ENCODE results near the gene MBLAC1. TPM values are rescaled to one million over a fixed set of nuclear protein-coding genes. Genes with fewer than 3 reads are reported as not detected.

MBLAC1 gene, protein sequence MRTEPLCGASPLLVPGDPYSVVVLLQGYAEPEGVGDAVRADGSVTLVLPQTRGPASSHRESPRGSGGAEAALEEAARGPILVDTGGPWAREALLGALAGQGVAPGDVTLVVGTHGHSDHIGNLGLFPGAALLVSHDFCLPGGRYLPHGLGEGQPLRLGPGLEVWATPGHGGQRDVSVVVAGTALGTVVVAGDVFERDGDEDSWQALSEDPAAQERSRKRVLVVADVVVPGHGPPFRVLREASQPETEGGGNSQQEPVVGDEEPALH
- 3.1 and 5.6 TPM in 2 replicates for total RNA-seq (2013; cell fraction: nucleolus; rRNA removed)
- total RNA-seq (2014; rRNA removed), result 2.7 and 3.2 TPM in 2 replicates
- 0.64 and 0.94 TPM in 2 replicates for total RNA-seq (2014; rRNA removed; fragmentation: Illumina TruSeq; extraction: Trizol)
- total RNA-seq (2021), result 1.8 and 2.7 TPM in 2 replicates
- polyA plus RNA-seq (2011; ENCODE audit: low read depth), result 0.41 TPM
- 0.35 and 0.65 TPM in 2 replicates for polyA plus RNA-seq (2011; rRNA removed)
- polyA plus RNA-seq (2011; cell fraction: cytosol; rRNA removed), result 0.79 and 1.2 TPM in 2 replicates
- 1.5 and 1.6 TPM in 2 replicates for polyA plus RNA-seq (2011; cell fraction: nucleus; rRNA removed)
- 1.1 and 1.6 TPM in 2 replicates for polyA plus RNA-seq (2012)
- 0.24 and 0.38 TPM in 2 replicates for polyA plus RNA-seq (2014; fragmentation: Illumina TruSeq; extraction: Trizol)
- under 1 TPM in 1 of 2 experiments, not detected in 1; 0.24 TPM for polyA plus RNA-seq (2014; fragmentation: Nextera tagmentation; extraction: Ambion mirVana)
- polyA plus RNA-seq (2014; rRNA removed), result 2.3 and 3.1 TPM in 2 replicates
- 1 to 10 TPM; 2.4 TPM for polyA plus RNA-seq (2016; fragmentation: Nextera tagmentation; extraction: Ambion mirVana)
- polyA minus RNA-seq (2011; rRNA and poly(A)+ RNA removed), result 0.51 and 0.62 TPM in 2 replicates
- polyA minus RNA-seq (2011; cell fraction: cytosol; rRNA and poly(A)+ RNA removed), result 1.0 and 1.2 TPM in 2 replicates
- polyA minus RNA-seq (2011; cell fraction: nucleus; rRNA and poly(A)+ RNA removed), result 1.2 and 1.6 TPM in 2 replicates
- percentile 51 among the genes with signal in this experiment for Bru-seq, nascent RNA
- BruChase-seq, experiment 1, labeled RNA remaining after a 6-hour chase, result percentile 45 among the genes with signal in this experiment
- percentile 50 among the genes with signal in this experiment for BruChase-seq, experiment 2, labeled RNA remaining after a 2-hour chase
- long read RNA-seq, experiment 1, result 0 reads
- long read RNA-seq, experiment 2, result 0 reads

- WGBS (ENCODE audit: insufficient coverage, insufficient replicate concordance, low lambda C conversion rate, missing lambda C conversion rate), result under 1% methylated on average over 74 of the region's 85 CpGs
- CTCF ChIA-PET, result interaction anchor here (0.7 to 7.9 kb wide), 7 partner anchors 11 to 218 kb away, joined by 3 to 107 read pairs (median 6); partner anchors contain the start of gene PVRIG
- POLR2A ChIA-PET, result interaction anchor here (0.5 to 2.3 kb wide), 6 partner anchors 26 to 302 kb away, joined by 3 to 18 read pairs (median 4); partner anchors contain the start of genes AP4M1, COPS6, MCM7 and MEPCE
- Histone ChIP-seq H3K4me3 (peak within 1 kb of the TSS; percentile 75), H2AFZ (ENCODE audit: control insufficient read depth, low read depth, low read length) (peak within 1 kb of the TSS; percentile 98), H3K27ac (ENCODE audit: control insufficient read depth, insufficient read depth) (peak within 1 kb of the TSS; percentile 99), H3K9ac (ENCODE audit: control insufficient read depth, insufficient read depth, low read length) (peak within 1 kb of the TSS; percentile 87), H4K20me1 (ENCODE audit: control insufficient read depth, insufficient read depth) (no peaks in the 10 kb centered on the region), H3K79me2 (ENCODE audit: control insufficient read depth, insufficient read depth, low read length) (peaks cover 13% of the 10 kb centered on the region), H3K27me3 (replicated peaks in 1 of 2; ENCODE audit: control insufficient read depth in 2 of 2, insufficient read depth in 2 of 2, low read length in 1 of 2) (no peaks in the 10 kb centered on the region), H3K4me2 (ENCODE audit: control insufficient read depth, insufficient read depth) (peak within 1 kb of the TSS; percentile 81), H3K9me3 (replicated peaks; ENCODE audit: control insufficient read depth, insufficient read depth, low read length) (no peaks in the 10 kb centered on the region), H3K4me1 (ENCODE audit: control insufficient read depth, insufficient read depth, low read length) (peaks cover 17% of the 10 kb centered on the region), H3K36me3 (ENCODE audit: control insufficient read depth in 2 of 2, insufficient read depth in 2 of 2, low read length in 1 of 2) (no peaks in the 10 kb centered on the region; a peak in 1 of 4 replicates)
- intact Hi-C loops (cut with micrococcal nuclease; ENCODE audit: unreplicated experiment), result loop anchor here (1.0 to 5.0 kb wide), 4 partner anchors 26 to 150 kb away; partner anchors contain the start of genes AP4M1, AZGP1 and MCM7
- no TSS peak for BruUV-seq (replicated peaks)
- ATAC-seq, result peak; percentile 84
- no peak for FAIRE-seq
- DNase-seq (ENCODE audit: low read depth, low spot score), result peak; percentile 68
- SMC1A ChIA-PET (ENCODE audit: uncharacterized antibody, unreplicated experiment), result interaction anchor here (1.1 to 2.0 kb wide), 3 partner anchors 11 to 208 kb away, joined by 3 to 12 read pairs (median 3); partner anchors contain the start of gene TRIM4
- RAD21 ChIA-PET (ENCODE audit: unreplicated experiment), result interaction anchor here (0.6 to 4.3 kb wide), 5 partner anchors 26 to 212 kb away, joined by 3 to 24 read pairs (median 5); partner anchors contain the start of genes AP4M1 and MCM7
- in situ Hi-C loops (cut with MboI), result no loop called here
- no peak; the same call in 1 of the 2 replicates for TF ChIP-seq NFXL1 (IDR thresholded peaks at IDR 0.05; ENCODE audit: borderline replicate concordance)
- peak; percentile 94 for TF ChIP-seq SREBF1 (IDR thresholded peaks at IDR 0.05; ENCODE audit: low read length)
- TF ChIP-seq GABPA (IDR thresholded peaks at IDR 0.05; ENCODE audit: low read depth), result no peak
- TF ChIP-seq NR2F1 (conservative IDR thresholded peaks at IDR 0.05), result peak; percentile 62; the same call in 1 of the 2 replicates
- TF ChIP-seq JUND (IDR thresholded peaks at IDR 0.05; ENCODE audit: low read depth, low read length), result peak; percentile 97
- TF ChIP-seq RB1 (IDR thresholded peaks at IDR 0.05; ENCODE audit: borderline replicate concordance), result no peak
- TF ChIP-seq EED (IDR thresholded peaks at IDR 0.05; ENCODE audit: low read depth), result no peak
- TF ChIP-seq KLF5 (IDR thresholded peaks at IDR 0.05; ENCODE audit: partially characterized antibody), result peak; percentile 93
- TF ChIP-seq IRF4 (IDR thresholded peaks at IDR 0.05; ENCODE audit: low read depth, low read length), result no peak
- TF ChIP-seq ZNF207 (IDR thresholded peaks at IDR 0.05; ENCODE audit: borderline replicate concordance), result no peak
- TF ChIP-seq HDGF (IDR thresholded peaks at IDR 0.05), result peak; percentile 82
- peak; percentile 78; the same call in 1 of the 2 replicates for TF ChIP-seq DPF2 (IDR thresholded peaks at IDR 0.05)
- TF ChIP-seq FOXK2 (IDR thresholded peaks at IDR 0.05), result peak; percentile 97
- TF ChIP-seq CTCF (IDR thresholded peaks at IDR 0.05 in 2 of 3, conservative IDR thresholded peaks at IDR 0.05 in 1 of 3; ENCODE audit: control insufficient read depth in 2 of 3, extremely low read depth in 1 of 3, insufficient read depth in 1 of 3, low read depth in 3 of 3, low read length in 3 of 3), result 0 out of 6 replicates have a peak, but pooled peaks of 1 of the 3 experiments have one; percentile 1
- TF ChIP-seq EZH2 (IDR thresholded peaks at IDR 0.05; ENCODE audit: borderline replicate concordance, control insufficient read depth, low read depth, low read length), result no peak
- TF ChIP-seq HCFC1 (IDR thresholded peaks at IDR 0.05; ENCODE audit: low read length), result peak; percentile 17; the same call in 1 of the 2 replicates
- TF ChIP-seq RUNX3 (IDR thresholded peaks at IDR 0.05; ENCODE audit: low read length), result peak; percentile 88
- peak; percentile 34; the same call in 1 of the 2 replicates for TF ChIP-seq CHD2 (IDR thresholded peaks at IDR 0.05; ENCODE audit: borderline replicate concordance, low read depth, low read length)
Measured at GRCh38 chr7:100126931-100127865, at the start of gene MBLAC1. TSS of gene MBLAC1 (plus strand) at chr7:100126967. CDS start at chr7:100127396, 429 bp downstream.

Data from GM12878 (cell line).